ENCODE results near the gene PGAP2.
"Not testable (repeated sequence)": the region's sequence is repeated elsewhere in the genome, so short reads cannot be mapped to it uniquely, and the experiment has no call there.

PGAP2 gene

GRCh38 chr11:3807909-3808860 lies at the start of gene PGAP2:
PGAP2 (plus strand) TSS chr11:3808560; CDS start chr11:3811260, 2,700 bp downstream.
- no peak for DNase-seq (ENCODE audit: low read depth, low spot score)

- DNase-seq (ENCODE audit: low read depth, low spot score): no peak
Measured at GRCh38 chr11:3764266-3764665, 44.1 kb upstream of the PGAP2 start.

GRCh38 chr11:3766836-3767235 lies 41.5 kb upstream of the PGAP2 start:
- DNase-seq (ENCODE audit: low read depth, low spot score): not testable (repeated sequence)

- no peak for DNase-seq (ENCODE audit: low read depth, low spot score)
Measured at GRCh38 chr11:3767536-3767935, 40.8 kb upstream of the PGAP2 start.

GRCh38 chr11:3773180-3773579 lies 35.2 kb upstream of the PGAP2 start:
- no peak for DNase-seq (ENCODE audit: low read depth, low spot score)

GRCh38 chr11:3775736-3776406 lies 32.5 kb upstream of the PGAP2 start:
- DNase-seq (ENCODE audit: low read depth, low spot score): no peak

- no peak for DNase-seq (ENCODE audit: low read depth, low spot score)
Measured at GRCh38 chr11:3781423-3781822, 26.9 kb upstream of the PGAP2 start.

GRCh38 chr11:3782963-3783362 lies 25.4 kb upstream of the PGAP2 start:
- no peak for DNase-seq (ENCODE audit: low read depth, low spot score)

- DNase-seq (ENCODE audit: low read depth, low spot score): no peak
Measured at GRCh38 chr11:3783611-3784010, 24.7 kb upstream of the PGAP2 start.

GRCh38 chr11:3786781-3787428 lies 21.5 kb upstream of the PGAP2 start:
- no peak for DNase-seq (ENCODE audit: low read depth, low spot score)

- DNase-seq (ENCODE audit: low read depth, low spot score): not testable (repeated sequence)
Measured at GRCh38 chr11:3794387-3794786, 14.0 kb upstream of the PGAP2 start.

GRCh38 chr11:3795131-3796001 lies 13.0 kb upstream of the PGAP2 start:
- no peak for DNase-seq (ENCODE audit: low read depth, low spot score)

- no peak for DNase-seq (ENCODE audit: low read depth, low spot score)
Measured at GRCh38 chr11:3796002-3796311, 12.4 kb upstream of the PGAP2 start.

- DNase-seq (ENCODE audit: low read depth, low spot score): no peak
Measured at GRCh38 chr11:3796346-3796745, 12.0 kb upstream of the PGAP2 start.

GRCh38 chr11:3796801-3797328 lies 11.5 kb upstream of the PGAP2 start:
- DNase-seq (ENCODE audit: low read depth, low spot score): no peak

- DNase-seq (ENCODE audit: low read depth, low spot score): peak; percentile 98
Measured at GRCh38 chr11:3797329-3798090, 10.8 kb upstream of the PGAP2 start, which contains the start of gene NUP98. NUP98 (minus strand) TSS chr11:3797554; CDS start chr11:3782117, 15,437 bp downstream.

GRCh38 chr11:3799143-3799542 lies 9.2 kb upstream of the PGAP2 start:
- DNase-seq (ENCODE audit: low read depth, low spot score): no peak

- no peak for DNase-seq (ENCODE audit: low read depth, low spot score)
Measured at GRCh38 chr11:3799873-3800272, 8.5 kb upstream of the PGAP2 start.

GRCh38 chr11:3802011-3802790 lies 6.2 kb upstream of the PGAP2 start:
- no peak for DNase-seq (ENCODE audit: low read depth, low spot score)
